Medulla oblongata (tissue), 1 donor: ENCODE data around the gene CTTNBP2NL.
"Not testable (repeated sequence)": the region's sequence is repeated elsewhere in the genome, so short reads cannot be mapped to it uniquely, and the experiment has no call there.

Experiments used
- DNase-seq: peaks from one replicate; pipeline ENCODE4 v3.0.0-alpha.2; 2015; ENCODE audit errors: extremely low spot score

CTTNBP2NL gene

GRCh38 chr1:112386731-112387346, 9.2 kb upstream of the CTTNBP2NL start:
- DNase-seq = no peak

GRCh38 chr1:112387807-112388206, 8.2 kb upstream of the CTTNBP2NL start:
- no peak for DNase-seq

GRCh38 chr1:112388436-112388835, 7.6 kb upstream of the CTTNBP2NL start:
- no peak for DNase-seq

- DNase-seq = peak; percentile 33
Observed at GRCh38 chr1:112389689-112390088, 6.3 kb upstream of the CTTNBP2NL start.

- not testable (repeated sequence) for DNase-seq
Observed at GRCh38 chr1:112390335-112390734, 5.7 kb upstream of the CTTNBP2NL start.

- peak; percentile 99 for DNase-seq
Observed at GRCh38 chr1:112390775-112391602, 5.0 kb upstream of the CTTNBP2NL start.

GRCh38 chr1:112391603-112391940, 4.4 kb upstream of the CTTNBP2NL start:
- DNase-seq = no peak

GRCh38 chr1:112393631-112393974, 2.4 kb upstream of the CTTNBP2NL start:
- DNase-seq = no peak

- DNase-seq = no peak
Observed at GRCh38 chr1:112394743-112395062, 1.3 kb upstream of the CTTNBP2NL start.

GRCh38 chr1:112395256-112395820, 676 bp upstream of the CTTNBP2NL start:
- no peak for DNase-seq

- no peak for DNase-seq
Observed at GRCh38 chr1:112396653-112397471, 848 bp downstream of the CTTNBP2NL start.

GRCh38 chr1:112397841-112398240, 1.8 kb downstream of the CTTNBP2NL start:
- no peak for DNase-seq

- no peak for DNase-seq
Observed at GRCh38 chr1:112399456-112399855, 3.4 kb downstream of the CTTNBP2NL start.

- DNase-seq = not testable (repeated sequence)
Observed at GRCh38 chr1:112400706-112401105, 4.7 kb downstream of the CTTNBP2NL start.

- DNase-seq = no peak
Observed at GRCh38 chr1:112402682-112403643, 6.9 kb downstream of the CTTNBP2NL start.

GRCh38 chr1:112406771-112407170, 10.8 kb downstream of the CTTNBP2NL start:
- no peak for DNase-seq

- DNase-seq = no peak
Observed at GRCh38 chr1:112409414-112409813, 13.4 kb downstream of the CTTNBP2NL start.

GRCh38 chr1:112410673-112411072, 14.7 kb downstream of the CTTNBP2NL start:
- DNase-seq = no peak

- no peak for DNase-seq
Observed at GRCh38 chr1:112417271-112417670, 21.3 kb downstream of the CTTNBP2NL start.

GRCh38 chr1:112418099-112418892, 22.3 kb downstream of the CTTNBP2NL start:
- DNase-seq = no peak
